ENCODE measurements around the gene AFF3. TPM values are rescaled to one million over a fixed set of nuclear protein-coding genes. Genes with fewer than 3 reads are reported as not detected.

Gene AFF3
- total RNA-seq, 2 donors from 2014 or later, result 10.8 to 16.2 TPM

DNA sequence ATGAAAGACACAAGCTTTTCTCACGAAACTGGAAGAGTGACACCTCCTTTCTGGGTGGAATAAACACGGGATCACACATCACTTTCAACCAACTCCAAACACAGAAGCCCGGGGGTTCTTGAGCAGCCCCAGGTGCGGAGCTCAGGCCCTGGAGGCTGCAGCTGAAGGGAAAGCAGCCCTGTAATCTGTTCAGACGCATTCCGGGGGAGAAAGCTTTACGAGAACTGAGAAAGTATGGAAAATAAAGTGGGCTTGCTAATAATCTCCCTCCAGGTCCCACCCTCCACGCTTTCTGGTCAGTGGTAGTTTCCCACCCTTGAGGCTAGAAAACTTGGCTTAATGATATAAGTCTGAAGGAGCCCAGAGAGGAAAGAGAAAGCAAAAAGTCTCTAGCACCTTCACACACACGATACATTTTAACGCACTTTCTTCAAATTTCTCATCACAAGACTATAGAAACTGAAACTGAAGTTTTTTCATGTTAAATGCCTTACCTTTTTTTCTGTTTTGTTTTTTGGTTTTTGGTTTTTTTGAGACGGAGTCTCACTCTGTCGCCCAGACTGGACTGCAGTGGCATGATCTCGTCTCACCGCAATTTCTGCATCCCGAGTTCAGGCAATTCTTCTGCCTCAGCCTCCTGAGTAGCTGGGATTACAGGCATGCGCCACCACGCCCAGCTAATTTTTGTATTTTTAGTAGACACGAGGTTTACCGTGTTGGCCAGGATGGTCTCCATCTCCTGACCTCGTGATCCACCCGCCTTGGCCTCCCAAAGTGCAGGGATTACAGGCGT, 141.3 kb downstream of the AFF3 start:
- no peak overlapping the region for H3K4me3 ChIP-seq
- no peaks in the 10 kb centered on the region for H3K4me1 ChIP-seq
- H3K36me3 ChIP-seq, result no peaks in the 10 kb centered on the region
- H3K27ac ChIP-seq, result no peak overlapping the region
- DNase-seq (ENCODE audit: low spot score), result no peak
- no peaks in the 10 kb centered on the region for H3K27me3 ChIP-seq
- no peaks in the 10 kb centered on the region for H3K9me3 ChIP-seq
- no peak for TF ChIP-seq CTCF (IDR thresholded peaks at IDR 0.05)

GRCh38 chr2:99998651-99999320, 143.6 kb downstream of the AFF3 start:
- Histone ChIP-seq H3K4me1 (no peaks in the 10 kb centered on the region), H3K36me3 (no peaks in the 10 kb centered on the region), H3K27ac (no peak overlapping the region), H3K9me3 (no peaks in the 10 kb centered on the region), H3K27me3 (no peaks in the 10 kb centered on the region), H3K4me3 (no peak overlapping the region)
- no peak for TF ChIP-seq CTCF (IDR thresholded peaks at IDR 0.05)
- DNase-seq (ENCODE audit: low spot score), result no peak

- no peak for TF ChIP-seq CTCF (IDR thresholded peaks at IDR 0.05)
- Histone ChIP-seq H3K4me3 (no peak overlapping the region), H3K27me3 (no peaks in the 10 kb centered on the region), H3K27ac (no peak overlapping the region), H3K9me3 (no peaks in the 10 kb centered on the region), H3K36me3 (no peaks in the 10 kb centered on the region), H3K4me1 (peaks cover 0 to 9% of the 10 kb centered on the region in 2 donors)
- DNase-seq (ENCODE audit: low spot score), result no peak
Observed at GRCh38 chr2:99989905-99990304, 152.5 kb downstream of the AFF3 start.

DNA sequence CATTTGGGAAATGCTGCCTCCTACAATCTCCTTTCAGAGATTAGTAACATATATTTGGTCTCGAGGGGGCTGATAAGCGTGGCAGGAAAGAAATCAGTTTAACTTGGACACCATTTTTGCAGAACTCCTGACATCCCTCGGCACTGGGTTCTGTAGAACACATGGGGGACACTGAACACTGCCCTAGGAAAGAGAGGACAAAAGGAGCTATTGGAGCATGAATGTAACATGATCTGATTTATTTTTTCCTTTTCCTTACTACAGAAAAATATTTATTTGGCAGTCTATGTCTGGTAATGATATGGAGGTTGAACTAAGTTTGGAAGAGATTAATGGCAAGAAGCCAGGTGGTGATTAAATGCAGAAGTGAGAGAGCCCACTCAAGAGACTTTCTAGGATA, 153.8 kb downstream of the AFF3 start:
- no peak for DNase-seq (ENCODE audit: low spot score)
- no peak for TF ChIP-seq CTCF (IDR thresholded peaks at IDR 0.05)
- H3K36me3 ChIP-seq, result no peaks in the 10 kb centered on the region
- no peaks in the 10 kb centered on the region for H3K9me3 ChIP-seq
- no peak overlapping the region for H3K4me3 ChIP-seq
- no peak overlapping the region for H3K27ac ChIP-seq
- no peaks in the 10 kb centered on the region for H3K27me3 ChIP-seq
- peaks cover 0 to 9% of the 10 kb centered on the region in 2 donors for H3K4me1 ChIP-seq

DNA sequence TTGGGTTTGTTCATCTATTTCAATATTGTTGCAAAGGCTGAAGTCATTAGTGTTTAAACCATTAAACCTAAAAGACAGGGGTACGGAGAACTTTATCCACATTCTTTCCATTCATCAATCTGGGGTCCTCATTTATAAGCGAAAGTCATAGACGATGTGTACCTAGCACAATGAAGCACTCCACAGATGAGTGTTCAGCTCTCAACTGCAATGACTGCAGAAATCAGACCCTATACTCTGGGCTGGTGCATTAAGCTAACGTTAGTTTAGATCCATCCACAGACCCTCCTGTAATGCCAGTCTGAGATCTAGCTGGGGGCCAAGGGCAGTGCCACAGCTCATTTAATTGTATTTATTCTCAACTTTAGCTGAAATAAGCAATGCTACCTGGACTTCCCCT, 155.2 kb downstream of the AFF3 start:
- no peak overlapping the region for H3K4me3 ChIP-seq
- no peaks in the 10 kb centered on the region for H3K36me3 ChIP-seq
- H3K27ac ChIP-seq, result no peak overlapping the region
- no peak for TF ChIP-seq CTCF (IDR thresholded peaks at IDR 0.05)
- H3K4me1 ChIP-seq, result peaks cover 0 to 9% of the 10 kb centered on the region in 2 donors
- H3K9me3 ChIP-seq, result no peaks in the 10 kb centered on the region
- DNase-seq (ENCODE audit: low spot score), result no peak
- no peaks in the 10 kb centered on the region for H3K27me3 ChIP-seq
